ENCODE data around the gene SZRD1. TPM values are rescaled to one million over a fixed set of nuclear protein-coding genes. Genes with fewer than 3 reads are reported as not detected.

The SZRD1 gene
- total and polyA plus RNA-seq, 2 of the 8 experiments (the other 6 are each of a cell fraction or from before 2014, with no cell fraction given): 97.8 to 108 TPM

DNA sequence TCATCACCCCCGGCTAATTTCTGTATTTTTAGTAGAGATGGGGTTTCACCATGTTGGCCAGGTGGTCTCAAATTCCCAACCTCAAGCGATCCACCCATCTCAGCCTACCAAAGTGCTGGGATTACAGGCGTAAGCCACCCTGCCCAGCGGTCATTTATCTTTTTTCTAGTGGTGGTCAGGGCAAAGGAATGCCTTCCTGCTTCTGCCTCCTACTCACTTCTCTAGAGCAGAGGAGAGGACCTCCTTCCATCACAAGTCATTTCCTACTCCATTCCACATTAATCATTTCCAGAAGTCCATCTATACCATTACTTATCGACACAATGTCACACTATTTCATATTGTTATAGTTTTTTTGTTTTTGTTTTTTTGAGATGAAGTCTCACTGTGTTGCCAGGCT lies 28.1 kb upstream of the SZRD1 start:
- no peak overlapping the region for H4K5ac ChIP-seq (ENCODE audit: insufficient read length, low read depth, low read length)
- H2BK5ac ChIP-seq (ENCODE audit: low read depth, low read length): no peak overlapping the region
- no peak overlapping the region for H4K8ac ChIP-seq (ENCODE audit: extremely low read depth, insufficient read depth, low read length)
- H3K4ac ChIP-seq (replicated peaks; ENCODE audit: insufficient read length, low read depth, low read length): no peak overlapping the region
- H3K56ac ChIP-seq (replicated peaks; ENCODE audit: insufficient read length, low read depth, low read length): no peak overlapping the region
- H3K79me2 ChIP-seq (ENCODE audit: control insufficient read depth in 1 of 2, insufficient read depth in 2 of 2, low read length in 2 of 2): peaks cover 0 to 64% of the 10 kb centered on the region in 2 experiments; a peak in 2 of 4 replicates
- DNase-seq (ENCODE audit: low read depth in 1 of 2, low spot score in 2 of 2) (no peak), FAIRE-seq (no peak)
- H3K9me3 ChIP-seq (ENCODE audit: insufficient read depth in 2 of 2, low read depth in 1 of 2, low read length in 1 of 2): no peaks in the 10 kb centered on the region
- no peaks in the 10 kb centered on the region for H3K36me3 ChIP-seq (ENCODE audit: control insufficient read depth in 2 of 4, insufficient read depth in 4 of 4, low read length in 3 of 4)
- H2BK120ac ChIP-seq (replicated peaks; ENCODE audit: low read depth, low read length): no peak overlapping the region
- no peak overlapping the region for H4K91ac ChIP-seq (replicated peaks; ENCODE audit: insufficient read length, low read length)
- 0 out of 7 replicates have a peak, but pooled peaks cover 0 to 2% (median 0%) of the 10 kb centered on the region in 4 experiments for H3K4me1 ChIP-seq (replicated peaks in 1 of 4; ENCODE audit: control insufficient read depth in 3 of 4, insufficient read depth in 4 of 4, low read length in 3 of 4)
- no peak overlapping the region for H2BK20ac ChIP-seq (ENCODE audit: low read length)
- H2BK15ac ChIP-seq (ENCODE audit: low read length): no peak overlapping the region
- TF ChIP-seq EZH2 (IDR thresholded peaks at IDR 0.05; ENCODE audit: low read depth, low read length, severe bottlenecking): no peak
- no peak for TF ChIP-seq RBBP5 (IDR thresholded peaks at IDR 0.05; ENCODE audit: borderline replicate concordance, low read depth, low read length)
- no peak for TF ChIP-seq EP300 (IDR thresholded peaks at IDR 0.05; ENCODE audit: borderline replicate concordance in 1 of 2, low read depth in 2 of 2, low read length in 2 of 2)
- TF ChIP-seq PHF8 (conservative IDR thresholded peaks at IDR 0.05; ENCODE audit: low read depth, low read length): no peak
- TF ChIP-seq CBX5 (IDR thresholded peaks at IDR 0.05; ENCODE audit: low read depth, low read length): no peak
- no peak for TF ChIP-seq KDM1A (IDR thresholded peaks at IDR 0.05; ENCODE audit: borderline replicate concordance, low read length)
- TF ChIP-seq HDAC6 (IDR thresholded peaks at IDR 0.05; ENCODE audit: low read depth, low read length): no peak
- no peak for TF ChIP-seq CBX8 (IDR thresholded peaks at IDR 0.05; ENCODE audit: borderline replicate concordance, low read depth, low read length)
- TF ChIP-seq CEBPB (IDR thresholded peaks at IDR 0.05; ENCODE audit: low read depth, low read length): no peak
- no peak for TF ChIP-seq TCF12 (IDR thresholded peaks at IDR 0.05; ENCODE audit: low read depth, low read length)
- no peak for TF ChIP-seq GTF2F1 (IDR thresholded peaks at IDR 0.05; ENCODE audit: borderline replicate concordance, low read depth, low read length)
- TF ChIP-seq CHD2 (IDR thresholded peaks at IDR 0.05; ENCODE audit: low read length): no peak
- no peak for TF ChIP-seq SUZ12 (IDR thresholded peaks at IDR 0.05; ENCODE audit: low read length)
- TF ChIP-seq POU5F1 (IDR thresholded peaks at IDR 0.05; ENCODE audit: low read depth, low read length): no peak
- H3K18ac ChIP-seq (ENCODE audit: extremely low read depth, low read length): no peak overlapping the region
- WGBS, 2 experiments (ENCODE audit: extremely low coverage in 1 of 2, insufficient coverage in 1 of 2, insufficient read length in 1 of 2, insufficient replicate concordance in 2 of 2, low coverage in 1 of 2, low lambda C conversion rate in 2 of 2, missing lambda C conversion rate in 1 of 2): 83 to 100% methylated on average over 1 to 5 of the region's 5 CpGs
- H3K27ac ChIP-seq (ENCODE audit: low read depth, low read length): no peak overlapping the region
- no peak overlapping the region for H3K4me3 ChIP-seq (ENCODE audit: extremely low read depth in 1 of 4, insufficient read depth in 2 of 4, low read depth in 3 of 4, low read length in 4 of 4)
- POLR2A ChIA-PET (ENCODE audit: partially characterized antibody): no interaction called here
- peaks cover 2% of the 10 kb centered on the region; the same call in 1 of the 2 replicates for H3K79me1 ChIP-seq (ENCODE audit: low read depth, low read length)
- no peak overlapping the region for H2AK5ac ChIP-seq (ENCODE audit: low read depth, low read length)
- H3K23ac ChIP-seq (ENCODE audit: insufficient read length): no peak overlapping the region
- no peak overlapping the region for H3K9ac ChIP-seq (replicated peaks in 1 of 4; ENCODE audit: extremely low read depth in 1 of 4, low read depth in 3 of 4, low read length in 3 of 4)
- no peak overlapping the region for H3K4me2 ChIP-seq (ENCODE audit: insufficient read depth in 1 of 2, low read depth in 2 of 2, low read length in 2 of 2)
- no peaks in the 10 kb centered on the region for H3K27me3 ChIP-seq (replicated peaks in 1 of 4; ENCODE audit: control insufficient read depth in 3 of 4, extremely low read depth in 1 of 4, insufficient read depth in 3 of 4, low read length in 3 of 4)
- no peak overlapping the region for H3K14ac ChIP-seq (ENCODE audit: insufficient read length)
- H2AFZ ChIP-seq (ENCODE audit: low read length): no peak overlapping the region
- H4K20me1 ChIP-seq (replicated peaks in 1 of 2; ENCODE audit: control insufficient read depth in 1 of 2, insufficient read depth in 2 of 2, low read length in 2 of 2): peaks cover 2 to 3% of the 10 kb centered on the region in 2 experiments
- no peak overlapping the region for H2BK12ac ChIP-seq (ENCODE audit: low read depth, low read length)
- CTCF ChIA-PET (ENCODE audit: partially characterized antibody): interaction anchor here (0.6 kb wide), 1 partner anchor 18 kb away, joined by 3 read pairs; no protein-coding TSS in a partner anchor
- H3K23me2 ChIP-seq (ENCODE audit: low read depth, low read length): no peaks in the 10 kb centered on the region

Data from H1 (cell line).